Hematopoietic multipotent progenitor cell treated with erythropoietin and hydrocortisone succinate and interleukin-3 and kit ligand, for 6 days (in vitro differentiated cells): Measurements from ENCODE around the gene INTS14.
"Not testable (repeated sequence)": the region's sequence is repeated elsewhere in the genome, so short reads cannot be mapped to it uniquely, and the experiment has no call there.

Experiments
- DNase-seq: peaks from one replicate; pipeline ENCODE4 v3.0.0-alpha.2; 2015

INTS14 gene

GRCh38 chr15:65577129-65577996 is 33.6 kb downstream of the INTS14 start:
- DNase-seq = no peak

- no peak for DNase-seq
Observed at GRCh38 chr15:65576664-65577063, 34.3 kb downstream of the INTS14 start.

- DNase-seq = no peak
Observed at GRCh38 chr15:65571971-65572370, 39.0 kb downstream of the INTS14 start.

DNA sequence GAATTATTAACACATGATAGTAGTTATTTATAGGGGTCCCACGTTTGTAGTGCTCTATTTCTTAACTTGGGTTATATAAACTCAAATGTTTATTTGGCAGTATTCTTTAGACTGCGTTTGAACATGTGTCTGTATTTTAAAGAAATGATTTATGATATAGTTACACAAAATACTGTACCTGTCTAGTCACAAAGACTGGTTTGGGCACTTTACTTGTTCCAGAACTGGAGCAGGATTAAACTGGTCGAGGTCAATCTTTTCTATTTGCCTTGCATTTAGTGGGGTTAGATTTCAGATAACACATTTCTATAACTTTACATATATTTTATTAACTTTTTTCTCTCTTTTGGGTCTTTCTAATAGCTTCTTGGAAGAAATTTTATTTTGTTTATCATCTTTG is 41.2 kb downstream of the INTS14 start:
- DNase-seq = no peak

- no peak for DNase-seq
Observed at GRCh38 chr15:65561934-65562333, 49.0 kb downstream of the INTS14 start.

DNA sequence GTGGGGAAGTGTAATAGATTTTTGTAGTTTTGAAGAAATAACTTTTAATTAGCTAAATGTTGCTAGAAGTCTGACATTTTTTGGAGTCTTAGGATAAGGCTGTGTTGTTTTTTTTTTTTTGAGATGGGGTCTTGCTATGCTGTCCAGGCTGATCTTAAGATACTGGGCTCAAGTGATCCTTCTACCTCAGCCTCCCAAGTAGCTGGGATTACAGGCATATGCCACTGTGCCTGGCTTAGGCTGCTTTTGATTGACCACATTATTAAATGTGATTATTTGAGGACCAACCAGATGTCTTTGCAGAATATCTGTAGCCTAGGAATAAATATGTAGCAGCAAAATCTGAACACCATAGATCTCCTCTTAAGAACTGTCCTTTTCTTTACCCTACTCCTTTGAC is 51.0 kb downstream of the INTS14 start:
- DNase-seq = no peak

- DNase-seq = no peak
Observed at GRCh38 chr15:65558997-65559760, 51.8 kb downstream of the INTS14 start.

DNA sequence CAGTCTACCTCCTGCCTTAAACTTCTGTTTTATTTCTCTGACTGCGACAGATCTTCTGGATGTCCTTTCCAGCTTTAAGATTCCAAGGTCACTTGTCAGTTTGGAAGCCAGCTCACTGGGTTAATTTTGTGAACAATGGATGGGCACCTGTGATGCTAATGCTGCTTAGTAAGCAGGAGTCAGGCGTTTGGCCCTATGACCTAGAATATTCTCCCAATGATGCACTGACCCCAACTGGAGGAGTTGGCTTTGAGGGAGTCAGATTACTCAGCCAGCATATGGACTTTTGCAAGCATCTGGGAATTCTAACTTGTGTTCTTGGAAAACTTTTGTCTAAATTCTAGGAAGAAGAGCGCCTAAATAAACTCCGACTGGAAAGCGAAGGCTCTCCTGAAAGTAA is 52.6 kb downstream of the INTS14 start:
- no peak for DNase-seq

DNA sequence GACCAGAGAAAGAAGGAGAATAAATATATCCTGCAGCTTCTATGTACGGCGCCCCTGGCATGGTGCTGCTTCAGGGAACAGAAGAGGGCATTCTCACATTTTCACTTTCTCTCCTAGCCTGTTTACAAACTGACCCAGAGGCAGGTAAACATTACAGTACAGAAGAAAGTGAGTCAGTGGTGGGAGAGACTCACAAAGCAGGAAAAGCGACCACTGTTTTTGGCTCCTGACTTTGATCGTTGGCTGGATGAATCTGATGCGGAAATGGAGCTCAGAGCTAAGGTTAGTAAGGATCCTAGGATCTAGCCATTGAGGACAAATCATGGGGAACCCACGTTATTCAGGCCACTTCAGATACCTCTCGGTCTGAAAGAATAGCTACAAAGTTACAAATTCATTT is 54.3 kb downstream of the INTS14 start:
- no peak for DNase-seq

DNA sequence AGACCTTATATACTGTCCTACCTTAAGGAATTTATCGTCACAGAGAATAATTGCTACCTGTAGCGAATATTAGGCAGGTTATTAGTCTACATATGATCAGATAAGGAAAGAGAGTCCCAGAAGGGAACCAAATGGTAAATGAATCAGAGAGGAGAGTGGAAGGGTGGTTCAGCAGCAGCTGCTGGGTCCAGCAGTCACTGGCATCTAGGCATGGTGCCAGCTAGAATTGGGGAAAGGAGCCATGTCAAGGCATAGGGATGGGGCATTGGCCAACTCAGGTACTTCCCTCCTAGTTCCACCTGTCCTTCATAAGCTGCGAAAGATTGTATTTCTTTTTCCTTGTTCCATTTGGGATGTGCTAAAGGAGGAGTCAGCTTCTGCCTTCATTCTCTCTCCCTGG is 57.2 kb downstream of the INTS14 start:
- no peak for DNase-seq

DNA sequence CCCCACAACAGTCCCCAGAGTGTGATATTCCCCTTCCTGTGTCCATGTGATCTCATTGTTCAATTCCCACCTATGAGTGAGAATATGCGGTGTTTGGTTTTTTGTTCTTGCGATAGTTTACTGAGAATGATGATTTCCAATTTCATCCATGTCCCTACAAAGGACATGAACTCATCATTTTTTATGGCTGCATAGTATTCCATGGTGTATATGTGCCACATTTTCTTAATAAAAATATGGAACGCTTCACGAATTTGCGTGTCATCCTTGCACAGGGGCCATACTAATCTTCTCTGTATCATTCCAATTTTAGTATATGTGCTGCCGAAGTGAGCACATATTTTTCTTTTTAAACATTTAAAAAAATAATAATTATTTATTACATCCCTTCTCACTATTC is 58.1 kb downstream of the INTS14 start:
- DNase-seq = not testable (repeated sequence)

DNA sequence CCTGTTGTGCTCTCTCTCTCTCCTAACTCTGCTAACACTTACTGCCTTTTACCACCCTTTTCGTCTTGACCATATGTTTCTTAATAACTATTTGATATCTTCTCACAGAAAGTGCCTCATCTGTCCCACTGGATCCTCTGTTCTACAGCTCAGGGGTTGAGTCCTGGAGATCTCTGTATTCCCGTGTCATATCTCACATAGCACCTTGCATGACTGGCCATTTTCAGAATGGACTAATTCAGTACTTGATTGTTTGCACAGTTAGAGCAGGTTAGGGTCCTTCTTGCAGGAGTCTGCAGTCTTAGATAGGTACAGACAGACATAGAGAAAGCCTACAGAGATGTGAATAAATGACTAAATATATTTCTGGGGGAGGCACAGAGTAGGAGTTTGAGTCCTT is 59.7 kb downstream of the INTS14 start:
- peak; percentile 83 for DNase-seq

- peak; percentile 34 for DNase-seq
Observed at GRCh38 chr15:65550681-65551098, 60.2 kb downstream of the INTS14 start.

- DNase-seq = not testable (repeated sequence)
Observed at GRCh38 chr15:65549288-65549687, 61.6 kb downstream of the INTS14 start.

GRCh38 chr15:65547841-65548240 is 63.1 kb downstream of the INTS14 start:
- DNase-seq = no peak

- no peak for DNase-seq
Observed at GRCh38 chr15:65541231-65541820, 69.6 kb downstream of the INTS14 start.

- DNase-seq = no peak
Observed at GRCh38 chr15:65540314-65540713, 70.6 kb downstream of the INTS14 start.

DNA sequence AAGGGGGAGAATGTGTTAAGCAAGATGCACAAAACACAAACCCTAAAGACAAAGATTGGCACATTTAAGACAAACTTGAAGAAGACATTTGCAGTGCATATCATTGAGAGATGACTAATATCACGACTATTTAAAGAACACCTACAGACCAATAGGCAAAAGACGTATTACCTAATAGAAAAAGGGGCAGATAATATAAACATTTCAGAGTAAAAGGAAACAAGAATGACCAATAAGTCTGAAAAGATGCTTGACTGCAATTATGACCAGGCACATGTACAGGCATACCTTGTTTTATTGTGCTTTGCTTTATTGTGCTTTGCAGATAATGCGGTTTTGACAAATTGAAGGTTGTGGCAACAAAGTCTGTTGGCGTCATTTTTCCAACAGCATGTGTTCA is 75.7 kb downstream of the INTS14 start:
- DNase-seq = no peak

- DNase-seq = peak; percentile 38
Observed at GRCh38 chr15:65533057-65533756, 77.7 kb downstream of the INTS14 start.

DNA sequence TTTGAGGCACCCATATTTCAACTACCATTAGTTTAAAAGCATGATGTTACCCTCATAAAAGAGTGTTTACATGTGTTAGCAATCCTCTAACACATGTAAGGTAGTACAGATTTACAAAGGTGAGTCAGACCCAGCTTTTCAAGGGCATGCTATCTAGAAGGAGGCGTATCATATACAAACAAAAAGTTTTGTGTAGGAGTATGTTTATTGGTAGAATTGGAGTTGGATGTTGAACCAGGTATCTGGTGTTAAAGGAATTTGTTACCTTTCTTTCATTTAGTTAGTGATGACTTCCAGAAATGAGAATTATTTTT is 78.2 kb downstream of the INTS14 start:
- DNase-seq = peak; percentile 28

- DNase-seq = peak; percentile 92
Observed at GRCh38 chr15:65530318-65531111, 80.4 kb downstream of the INTS14 start, which contains the start of gene HACD3. HACD3 (plus strand) TSS chr15:65530463; CDS start chr15:65530632, 169 bp downstream.

DNA sequence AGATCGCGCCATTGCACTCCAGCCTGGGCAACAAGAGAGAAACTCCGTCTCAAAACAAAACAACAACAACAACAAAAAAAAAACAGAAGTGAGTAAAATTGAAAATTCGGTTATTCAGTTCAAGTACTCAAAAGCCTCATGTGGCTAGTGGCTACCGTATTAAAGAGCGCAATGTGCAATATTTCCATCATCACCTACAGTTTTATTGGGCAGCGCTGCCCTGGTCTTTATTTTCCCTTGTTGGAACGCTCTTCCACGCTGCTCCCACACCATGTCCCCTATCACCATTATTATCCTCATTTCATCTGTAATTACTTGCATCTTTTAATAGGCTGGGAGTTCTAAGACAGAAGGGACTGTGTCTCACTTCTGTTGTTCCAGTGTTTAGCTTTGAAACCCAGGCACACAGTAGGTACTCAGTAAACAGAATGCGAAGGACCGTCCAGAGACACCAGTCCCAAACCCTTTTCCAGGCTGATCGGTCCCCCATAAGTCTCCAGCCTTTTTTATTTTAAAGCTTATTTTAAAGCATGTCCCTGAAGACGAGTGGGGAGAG is 81.1 kb downstream of the INTS14 start:
- DNase-seq = no peak
